HepG2 (cell line): ENCODE data around the gene ABCC10.

Experiments used
- EZH2 ChIP-seq: conservative IDR thresholded peaks from 2 replicates; pipeline ENCODE4 v1.6.1; 2012; ENCODE audit warnings: mild to moderate bottlenecking, low read depth, low read length, moderate library complexity
- KDM1A ChIP-seq: IDR thresholded peaks from 2 replicates; pipeline ENCODE4 v1.6.1; 2016; ENCODE audit warnings: missing compliant biosample characterization
- KDM2A ChIP-seq: sonication (generic); formaldehyde crosslinking; IDR thresholded peaks from 2 replicates; pipeline ENCODE4 v1.4.0; 2020; ENCODE audit warnings: low read depth, missing genetic modification reagents, borderline replicate concordance
- PCBP1 ChIP-seq: fragments of 200-400 bp; formaldehyde crosslinking; IDR thresholded peaks from 2 replicates; pipeline ENCODE4 v1.6.1; 2017; ENCODE audit warnings: mild to moderate bottlenecking, low read depth, low read length, borderline replicate concordance
- POLR2A ChIP-seq, 2 experiments: IDR thresholded peaks; 2 replicates each; pipeline ENCODE4 v1.6.1; 2011; ENCODE audit warnings: low read depth in 2 of 2, low read length in 2 of 2, mild to moderate bottlenecking in 1 of 2, moderate library complexity in 1 of 2; ENCODE audit not compliant: insufficient read depth in 1 of 2
- POLR2AphosphoS5 ChIP-seq: IDR thresholded peaks from 2 replicates; pipeline ENCODE4 v1.6.1; 2012; ENCODE audit warnings: low read depth, low read length
- SIX1 ChIP-seq: sonication (generic); formaldehyde crosslinking; IDR thresholded peaks from 2 replicates; pipeline ENCODE4 v1.4.0; 2020; ENCODE audit warnings: missing genetic modification reagents, borderline replicate concordance
- SMAD9 ChIP-seq: sonication (generic); formaldehyde crosslinking; IDR thresholded peaks from 2 replicates; pipeline ENCODE4 v1.5.1; 2020; ENCODE audit warnings: mild to moderate bottlenecking, missing genetic modification reagents
- ZFX ChIP-seq: sonication (generic); formaldehyde crosslinking; IDR thresholded peaks from 2 replicates; pipeline ENCODE4 v1.4.0; 2020; ENCODE audit warnings: mild to moderate bottlenecking, low read depth, missing genetic modification reagents, moderate library complexity
- ZNF101 ChIP-seq: sonication (generic); formaldehyde crosslinking; IDR thresholded peaks from 2 replicates; pipeline ENCODE4 v1.4.0; 2020; ENCODE audit warnings: mild to moderate bottlenecking, low read depth, missing genetic modification reagents, borderline replicate concordance
- TF ChIP-seq, protein P1 (sequence below): sonication (generic); formaldehyde crosslinking; IDR thresholded peaks from 2 replicates; pipeline ENCODE4 v1.8.1; 2023; ENCODE audit warnings: mild to moderate bottlenecking, inconsistent platforms, moderate library complexity, missing genetic modification reagents, borderline replicate concordance
- TF ChIP-seq, protein P2 (sequence below): sonication (generic); formaldehyde crosslinking; IDR thresholded peaks from 2 replicates; pipeline ENCODE4 v1.5.0; 2020; ENCODE audit warnings: mild to moderate bottlenecking, missing genetic modification reagents, moderate library complexity
- TF ChIP-seq, protein P3 (sequence below): sonication (generic); formaldehyde crosslinking; IDR thresholded peaks from 2 replicates; pipeline ENCODE4 v1.4.0; 2020; ENCODE audit warnings: missing genetic modification reagents, borderline replicate concordance

DNA sequence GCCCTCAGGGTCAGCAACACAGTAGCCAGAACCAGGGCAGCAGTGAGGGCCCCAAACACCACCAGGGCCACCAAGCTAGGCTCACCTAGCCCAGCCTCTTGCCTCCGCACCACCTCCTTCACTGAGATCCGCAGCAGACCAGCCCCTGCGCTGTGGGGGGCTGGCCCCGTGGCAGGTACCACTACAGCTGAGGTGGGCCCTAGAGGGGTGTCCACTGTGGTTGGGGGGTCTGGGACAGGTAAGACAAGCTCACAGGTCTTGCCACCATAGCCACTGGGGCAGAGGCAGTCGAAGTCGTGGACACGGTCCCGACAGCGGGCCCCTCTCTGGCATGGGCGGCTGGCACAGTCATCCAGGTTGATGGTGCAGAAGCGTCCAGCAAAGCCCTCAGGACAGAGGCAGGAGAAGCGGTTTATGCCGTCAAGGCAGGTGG lies 23.4 kb downstream of the ABCC10 start:
- TF ChIP-seq EZH2 (no peak), POLR2AphosphoS5 (no peak), ZNF101 (CRISPR knock-in tag) (no peak), KDM1A (CRISPR knock-in tag) (no peak), SIX1 (CRISPR knock-in tag) (no peak), POLR2A (IDR thresholded peaks at IDR 0.05; ENCODE audit: insufficient read depth in 1 of 2, low read depth in 2 of 2, low read length in 2 of 2) (no peak), SMAD9 (CRISPR knock-in tag) (no peak), PCBP1 (no peak), ZFX (CRISPR knock-in tag) (no peak), KDM2A (no peak)
- TF ChIP-seq, protein P1, sequence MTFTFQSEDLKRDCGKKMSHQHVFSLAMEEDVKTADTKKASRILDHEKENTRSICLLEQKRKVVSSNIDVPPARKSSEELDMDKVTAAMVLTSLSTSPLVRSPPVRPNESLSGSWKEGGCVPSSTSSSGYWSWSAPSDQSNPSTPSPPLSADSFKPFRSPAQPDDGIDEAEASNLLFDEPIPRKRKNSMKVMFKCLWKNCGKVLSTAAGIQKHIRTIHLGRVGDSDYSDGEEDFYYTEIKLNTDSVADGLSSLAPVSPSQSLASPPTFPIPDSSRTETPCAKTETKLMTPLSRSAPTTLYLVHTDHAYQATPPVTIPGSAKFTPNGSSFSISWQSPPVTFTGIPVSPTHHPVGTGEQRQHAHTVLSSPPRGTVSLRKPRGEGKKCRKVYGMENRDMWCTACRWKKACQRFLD (CRISPR knock-in tag) = no peak
- TF ChIP-seq, protein P2, sequence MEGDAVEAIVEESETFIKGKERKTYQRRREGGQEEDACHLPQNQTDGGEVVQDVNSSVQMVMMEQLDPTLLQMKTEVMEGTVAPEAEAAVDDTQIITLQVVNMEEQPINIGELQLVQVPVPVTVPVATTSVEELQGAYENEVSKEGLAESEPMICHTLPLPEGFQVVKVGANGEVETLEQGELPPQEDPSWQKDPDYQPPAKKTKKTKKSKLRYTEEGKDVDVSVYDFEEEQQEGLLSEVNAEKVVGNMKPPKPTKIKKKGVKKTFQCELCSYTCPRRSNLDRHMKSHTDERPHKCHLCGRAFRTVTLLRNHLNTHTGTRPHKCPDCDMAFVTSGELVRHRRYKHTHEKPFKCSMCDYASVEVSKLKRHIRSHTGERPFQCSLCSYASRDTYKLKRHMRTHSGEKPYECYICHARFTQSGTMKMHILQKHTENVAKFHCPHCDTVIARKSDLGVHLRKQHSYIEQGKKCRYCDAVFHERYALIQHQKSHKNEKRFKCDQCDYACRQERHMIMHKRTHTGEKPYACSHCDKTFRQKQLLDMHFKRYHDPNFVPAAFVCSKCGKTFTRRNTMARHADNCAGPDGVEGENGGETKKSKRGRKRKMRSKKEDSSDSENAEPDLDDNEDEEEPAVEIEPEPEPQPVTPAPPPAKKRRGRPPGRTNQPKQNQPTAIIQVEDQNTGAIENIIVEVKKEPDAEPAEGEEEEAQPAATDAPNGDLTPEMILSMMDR (CRISPR knock-in tag) = no peak
- TF ChIP-seq, protein P3, sequence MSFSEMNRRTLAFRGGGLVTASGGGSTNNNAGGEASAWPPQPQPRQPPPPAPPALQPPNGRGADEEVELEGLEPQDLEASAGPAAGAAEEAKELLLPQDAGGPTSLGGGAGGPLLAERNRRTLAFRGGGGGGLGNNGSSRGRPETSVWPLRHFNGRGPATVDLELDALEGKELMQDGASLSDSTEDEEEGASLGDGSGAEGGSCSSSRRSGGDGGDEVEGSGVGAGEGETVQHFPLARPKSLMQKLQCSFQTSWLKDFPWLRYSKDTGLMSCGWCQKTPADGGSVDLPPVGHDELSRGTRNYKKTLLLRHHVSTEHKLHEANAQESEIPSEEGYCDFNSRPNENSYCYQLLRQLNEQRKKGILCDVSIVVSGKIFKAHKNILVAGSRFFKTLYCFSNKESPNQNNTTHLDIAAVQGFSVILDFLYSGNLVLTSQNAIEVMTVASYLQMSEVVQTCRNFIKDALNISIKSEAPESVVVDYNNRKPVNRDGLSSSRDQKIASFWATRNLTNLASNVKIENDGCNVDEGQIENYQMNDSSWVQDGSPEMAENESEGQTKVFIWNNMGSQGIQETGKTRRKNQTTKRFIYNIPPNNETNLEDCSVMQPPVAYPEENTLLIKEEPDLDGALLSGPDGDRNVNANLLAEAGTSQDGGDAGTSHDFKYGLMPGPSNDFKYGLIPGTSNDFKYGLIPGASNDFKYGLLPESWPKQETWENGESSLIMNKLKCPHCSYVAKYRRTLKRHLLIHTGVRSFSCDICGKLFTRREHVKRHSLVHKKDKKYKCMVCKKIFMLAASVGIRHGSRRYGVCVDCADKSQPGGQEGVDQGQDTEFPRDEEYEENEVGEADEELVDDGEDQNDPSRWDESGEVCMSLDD (CRISPR knock-in tag) = no peak
